IMR-90 (cell line): Measurements from ENCODE around the gene AJUBA. TPM values are rescaled to one million over a fixed set of nuclear protein-coding genes. Genes with fewer than 3 reads are reported as not detected.

Experiments
- ATAC-seq: fragments of 200-7000 bp; cut with Tn5 transposase; 2 replicates; pipeline ENCODE4 v1.9.1; 2020; ENCODE audit warnings: low read depth, mild to moderate bottlenecking, moderate library complexity
- BruUV-seq: library from RNA; stranded (reverse); fragments of 400-500 nt; replicated peaks from 2 replicates; lab custom pipeline; 2021; lab: Mats Ljungman, UMichigan
- CTCF ChIA-PET: fragments of 300-600 bp; formaldehyde crosslinking; extraction: SDS; loops from one replicate; lab custom pipeline; 2021; ENCODE audit warnings: antibody characterized with exemption; lab: Yijun Ruan, JAX
- POLR2A ChIA-PET: fragments of 300-600 bp; sonication (Branson Sonifier 250); formaldehyde crosslinking; loops from one replicate; lab custom pipeline; 2022; ENCODE audit warnings: antibody characterized with exemption; ENCODE audit not compliant: unreplicated experiment; lab: Charles Lee
- DNase-seq: peaks from one replicate; pipeline ENCODE4 v3.0.0; 2013
- H2AFZ ChIP-seq: replicated peaks from 2 replicates; pipeline ENCODE3; 2013; ENCODE audit warnings: low read length, mild to moderate bottlenecking; ENCODE audit not compliant: poor library complexity
- H2AK5ac ChIP-seq: 2 replicates; pipeline ENCODE4 v1.6.1; 2013; ENCODE audit warnings: low read depth, low read length, inconsistent platforms
- H2AK9ac ChIP-seq: replicated peaks from 2 replicates; pipeline ENCODE3; 2013; ENCODE audit warnings: mild to moderate bottlenecking, low read depth, low read length, moderate library complexity; ENCODE audit not compliant: poor library complexity
- H2BK120ac ChIP-seq: 2 replicates; pipeline ENCODE4 v1.6.1; 2013; ENCODE audit warnings: low read depth, low read length, inconsistent platforms
- H2BK15ac ChIP-seq: 3 replicates; pipeline ENCODE4 v1.6.1; 2013; ENCODE audit warnings: low read depth, low read length, inconsistent platforms
- H2BK20ac ChIP-seq: 2 replicates; pipeline ENCODE4 v1.6.1; 2013; ENCODE audit warnings: low read depth, mild to moderate bottlenecking, inconsistent platforms, low read length, moderate library complexity
- H2BK5ac ChIP-seq: 2 replicates; pipeline ENCODE4 v1.6.1; 2013; ENCODE audit warnings: mild to moderate bottlenecking, low read depth, low read length, inconsistent platforms; ENCODE audit not compliant: poor library complexity, severe bottlenecking
- H3K14ac ChIP-seq: replicated peaks from 2 replicates; pipeline ENCODE4 v1.6.1; 2013; ENCODE audit warnings: low read depth, low read length, inconsistent platforms
- H3K18ac ChIP-seq: 2 replicates; pipeline ENCODE4 v1.6.1; 2013; ENCODE audit warnings: low read depth, low read length, control low read depth
- H3K23ac ChIP-seq: 2 replicates; pipeline ENCODE4 v1.6.1; 2013; ENCODE audit warnings: low read depth, low read length, inconsistent platforms
- H3K27ac ChIP-seq: 2 replicates; pipeline ENCODE4 v1.5.1; 2013; ENCODE audit warnings: mild to moderate bottlenecking, control low read depth, low read length; ENCODE audit not compliant: insufficient read depth
- H3K27me3 ChIP-seq: 2 replicates; pipeline ENCODE4 v1.6.1; 2013; ENCODE audit warnings: low read length; ENCODE audit not compliant: control insufficient read depth, insufficient read depth
- H3K36me3 ChIP-seq: 2 replicates; pipeline ENCODE4 v1.6.1; 2013; ENCODE audit warnings: low read length, mixed read lengths; ENCODE audit not compliant: control insufficient read depth, insufficient read depth
- H3K4ac ChIP-seq: 2 replicates; pipeline ENCODE4 v1.6.1; 2013; ENCODE audit warnings: low read depth, low read length, inconsistent platforms
- H3K4me1 ChIP-seq: 2 replicates; pipeline ENCODE4 v1.6.1; 2013; ENCODE audit warnings: low read length, mixed read lengths; ENCODE audit not compliant: control insufficient read depth, insufficient read depth
- H3K4me2 ChIP-seq: 2 replicates; pipeline ENCODE4 v1.6.1; 2013; ENCODE audit warnings: low read depth, mild to moderate bottlenecking, control low read depth, low read length, moderate library complexity
- H3K4me3 ChIP-seq: 2 replicates; pipeline ENCODE4 v1.5.1; 2013; ENCODE audit warnings: low read depth, mild to moderate bottlenecking, control low read depth, low read length, moderate library complexity; ENCODE audit not compliant: insufficient read depth
- H3K56ac ChIP-seq: 2 replicates; pipeline ENCODE4 v1.6.1; 2013; ENCODE audit warnings: low read length, inconsistent platforms; ENCODE audit not compliant: insufficient read depth; ENCODE audit errors: extremely low read depth
- H3K79me1 ChIP-seq, 2 experiments: 2 replicates each; pipeline ENCODE4 v1.6.1; 2013; ENCODE audit warnings: low read length in 2 of 2, inconsistent platforms in 1 of 2, low read depth in 1 of 2
- H3K9ac ChIP-seq: 2 replicates; pipeline ENCODE4 v1.6.1; 2013; ENCODE audit warnings: low read depth, low read length, control low read depth
- H3K9me1 ChIP-seq: 2 replicates; pipeline ENCODE4 v1.6.1; 2013; ENCODE audit warnings: low read length, inconsistent platforms; ENCODE audit not compliant: insufficient read depth
- H3K9me3 ChIP-seq: 2 replicates; pipeline ENCODE4 v1.6.1; 2013; ENCODE audit warnings: low read length; ENCODE audit not compliant: control insufficient read depth, insufficient read depth
- H4K20me1 ChIP-seq: 2 replicates; pipeline ENCODE4 v1.6.1; 2013; ENCODE audit warnings: low read length, inconsistent platforms; ENCODE audit not compliant: insufficient read depth
- H4K5ac ChIP-seq: 2 replicates; pipeline ENCODE4 v1.6.1; 2013; ENCODE audit warnings: mild to moderate bottlenecking, low read depth, low read length, control low read depth
- H4K8ac ChIP-seq, 2 experiments: 2 replicates each; pipeline ENCODE4 v1.6.1; 2013; ENCODE audit warnings: low read depth in 2 of 2, low read length in 2 of 2, control low read depth in 1 of 2, inconsistent platforms in 1 of 2
- H4K91ac ChIP-seq: 2 replicates; pipeline ENCODE4 v1.6.1; 2013; ENCODE audit warnings: low read depth, low read length, inconsistent platforms; ENCODE audit not compliant: insufficient read depth
- BHLHE40 ChIP-seq: fragments of 150-350 bp; IDR thresholded peaks from 2 replicates; pipeline ENCODE4 v1.6.1; 2016; ENCODE audit warnings: mild to moderate bottlenecking, low read depth, low read length
- CEBPB ChIP-seq: IDR thresholded peaks from 2 replicates; pipeline ENCODE4 v1.6.1; 2012; ENCODE audit warnings: low read depth, low read length, improper control_type of control experiment
- CHD1 ChIP-seq: IDR thresholded peaks from 2 replicates; pipeline ENCODE4 v1.6.1; 2012; ENCODE audit warnings: low read depth, low read length, improper control_type of control experiment
- ELK1 ChIP-seq: fragments of 150-350 bp; IDR thresholded peaks from 2 replicates; pipeline ENCODE4 v1.6.1; 2016; ENCODE audit warnings: low read depth, mild to moderate bottlenecking, low read length, moderate library complexity, borderline replicate concordance
- MAFK ChIP-seq: IDR thresholded peaks from 2 replicates; pipeline ENCODE4 v1.6.1; 2012; ENCODE audit warnings: low read depth, low read length, improper control_type of control experiment
- MAZ ChIP-seq: IDR thresholded peaks from 2 replicates; pipeline ENCODE4 v1.6.1; 2012; ENCODE audit warnings: low read depth, mild to moderate bottlenecking, low read length, improper control_type of control experiment, moderate library complexity, borderline replicate concordance
- MXI1 ChIP-seq: IDR thresholded peaks from 2 replicates; pipeline ENCODE4 v1.6.1; 2012; ENCODE audit warnings: low read depth, mild to moderate bottlenecking, low read length, moderate library complexity, borderline replicate concordance
- NFE2L2 ChIP-seq: fragments of 150-350 bp; IDR thresholded peaks from 2 replicates; pipeline ENCODE4 v1.6.1; 2016; ENCODE audit warnings: low read depth, mild to moderate bottlenecking, low read length
- POLR2A ChIP-seq: IDR thresholded peaks from 2 replicates; pipeline ENCODE4 v1.6.1; 2012; ENCODE audit warnings: mild to moderate bottlenecking, low read depth, low read length
- RAD21 ChIP-seq: IDR thresholded peaks from 2 replicates; pipeline ENCODE4 v1.6.1; 2012; ENCODE audit warnings: low read length, improper control_type of control experiment
- RCOR1 ChIP-seq: IDR thresholded peaks from 2 replicates; pipeline ENCODE4 v1.6.1; 2012; ENCODE audit warnings: mild to moderate bottlenecking, low read length, improper control_type of control experiment; ENCODE audit not compliant: insufficient replicate concordance
- RFX5 ChIP-seq: IDR thresholded peaks from 2 replicates; pipeline ENCODE4 v1.8.0; 2012; ENCODE audit warnings: low read depth, mild to moderate bottlenecking, low read length, moderate library complexity
- SMC3 ChIP-seq: fragments of 150-350 bp; IDR thresholded peaks from 2 replicates; pipeline ENCODE4 v1.6.1; 2016; ENCODE audit warnings: low read depth, mild to moderate bottlenecking, antibody characterized with exemption, low read length, moderate library complexity
- whole genome bisulfite sequencing, 2 experiments: methylation state at CpG; one replicate each; pipeline versions ENCODE4 v1.1.5 to v1.1.7; 2013; ENCODE audit warnings: missing lambda C conversion rate in 2 of 2; ENCODE audit not compliant: insufficient read length in 1 of 2; ENCODE audit errors: extremely low coverage in 2 of 2; 5-methylcytosine and 5-hydroxymethylcytosine counted together
- dilution Hi-C: fragments of 300-500 bp; cut with HindIII; formaldehyde crosslinking; loops from one replicate; pipeline ENCODE4 v1.14.3; 2018; ENCODE audit warnings: low sequenced_read_pairs; ENCODE audit not compliant: unreplicated experiment
- in situ Hi-C: fragments of 300-500 bp; cut with MboI; formaldehyde crosslinking; loops from 3 replicates; pipeline ENCODE4 v1.14.3; 2019; ENCODE audit warnings: low sequenced_read_pairs, inconsistent platforms, mixed read lengths
- intact Hi-C: fragments of 100-400 bp; cut with micrococcal nuclease; formaldehyde crosslinking; loops from 2 replicates; pipeline ENCODE4 v1.10.0; 2022
- polyA plus RNA-seq, 3 experiments: library from polyadenylated mRNA; depleted of rRNA; stranded (reverse); fragments of >200 nt; gene quantifications; 2 replicates each; pipeline ENCODE4 v1.2.3, GENCODE V29; 2012; ENCODE audit warnings: low replicate concordance in 1 of 3
- total RNA-seq: library from RNA; depleted of rRNA; stranded (reverse); fragments of >200 nt; gene quantifications from 2 replicates; pipeline ENCODE4 v1.2.3, GENCODE V29; 2012
- TF ChIP-seq, protein P1 (sequence below): fragments of 150-350 bp; IDR thresholded peaks from 2 replicates; pipeline ENCODE4 v1.6.1; 2017; ENCODE audit warnings: mild to moderate bottlenecking, antibody characterized with exemption, low read length, low read depth
- TF ChIP-seq, protein P2 (sequence below): conservative IDR thresholded peaks from 2 replicates; pipeline ENCODE4 v1.5.1; 2012; ENCODE audit warnings: mild to moderate bottlenecking, low read depth, low read length, improper control_type of control experiment

The AJUBA gene
- total and polyA plus RNA-seq, 2 of the 4 experiments (the other 2 are of a cell fraction) = 46.4 to 67.6 TPM

- Histone ChIP-seq H3K27ac (no peak overlapping the region), H3K18ac (no peak overlapping the region), H3K4ac (no peak overlapping the region), H3K9ac (no peak overlapping the region), H3K23ac (no peak overlapping the region), H2BK15ac (no peak overlapping the region), H3K14ac (0 out of 2 replicates have a peak overlapping the region, but pooled peaks have one; percentile 58), H4K91ac (no peak overlapping the region), H3K79me1 (no peaks in the 10 kb centered on the region), H4K8ac (peak overlapping the region in 1 of 2 experiments; percentile 63; a peak in 1 of 4 replicates), H2BK20ac (0 out of 2 replicates have a peak overlapping the region, but pooled peaks have one; percentile 8), H2AFZ (peak overlapping the region; percentile 83), H3K27me3 (no peaks in the 10 kb centered on the region; the same call in 1 of the 2 replicates), H3K36me3 (no peaks in the 10 kb centered on the region), H3K9me1 (no peaks in the 10 kb centered on the region; the same call in 1 of the 2 replicates), H3K4me2 (no peak overlapping the region), H2AK9ac (no peak overlapping the region), H3K4me1 (peaks cover 4% of the 10 kb centered on the region), H2BK5ac (no peak overlapping the region), H2AK5ac (peak overlapping the region; percentile 14; the same call in 1 of the 2 replicates), H3K9me3 (no peaks in the 10 kb centered on the region), H3K56ac (no peak overlapping the region), H4K5ac (no peak overlapping the region), H2BK120ac (0 out of 2 replicates have a peak overlapping the region, but pooled peaks have one; percentile 37), H4K20me1 (no peaks in the 10 kb centered on the region), H3K4me3 (no peak overlapping the region)
- dilution Hi-C loops (no loop called here), in situ Hi-C loops (loop anchor here (5.0 kb wide), 1 partner anchor 57 kb away; no protein-coding TSS in a partner anchor), intact Hi-C loops (loop anchor here (1.0 kb wide), 1 partner anchor 63 kb away; no protein-coding TSS in a partner anchor)
- no TSS peak for BruUV-seq
- DNase-seq (peak; percentile 48), ATAC-seq (peak; percentile 94)
- no CpG with 5 or more reads among the region's 4 CpGs for WGBS, 2 experiments
- ChIA-PET POLR2A (interaction anchor here (0.7 to 1.2 kb wide), 4 partner anchors 13 to 76 kb away, joined by 3 to 11 read pairs (median 6); no protein-coding TSS in a partner anchor), CTCF (interaction anchor here (0.6 to 3.2 kb wide), 17 partner anchors 8 to 114 kb away, joined by 3 to 20 read pairs (median 5); partner anchors contain the start of gene CDH24)
- TF ChIP-seq MXI1 (no peak), MAZ (no peak), POLR2A (no peak), RFX5 (no peak), RCOR1 (no peak), MAFK (no peak), CEBPB (no peak), NFE2L2 (no peak), RAD21 (peak; percentile 71), ELK1 (no peak), SMC3 (peak; percentile 64), CHD1 (no peak), BHLHE40 (no peak)
- TF ChIP-seq, protein P1, sequence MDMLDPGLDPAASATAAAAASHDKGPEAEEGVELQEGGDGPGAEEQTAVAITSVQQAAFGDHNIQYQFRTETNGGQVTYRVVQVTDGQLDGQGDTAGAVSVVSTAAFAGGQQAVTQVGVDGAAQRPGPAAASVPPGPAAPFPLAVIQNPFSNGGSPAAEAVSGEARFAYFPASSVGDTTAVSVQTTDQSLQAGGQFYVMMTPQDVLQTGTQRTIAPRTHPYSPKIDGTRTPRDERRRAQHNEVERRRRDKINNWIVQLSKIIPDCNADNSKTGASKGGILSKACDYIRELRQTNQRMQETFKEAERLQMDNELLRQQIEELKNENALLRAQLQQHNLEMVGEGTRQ = no peak
- TF ChIP-seq, protein P2, sequence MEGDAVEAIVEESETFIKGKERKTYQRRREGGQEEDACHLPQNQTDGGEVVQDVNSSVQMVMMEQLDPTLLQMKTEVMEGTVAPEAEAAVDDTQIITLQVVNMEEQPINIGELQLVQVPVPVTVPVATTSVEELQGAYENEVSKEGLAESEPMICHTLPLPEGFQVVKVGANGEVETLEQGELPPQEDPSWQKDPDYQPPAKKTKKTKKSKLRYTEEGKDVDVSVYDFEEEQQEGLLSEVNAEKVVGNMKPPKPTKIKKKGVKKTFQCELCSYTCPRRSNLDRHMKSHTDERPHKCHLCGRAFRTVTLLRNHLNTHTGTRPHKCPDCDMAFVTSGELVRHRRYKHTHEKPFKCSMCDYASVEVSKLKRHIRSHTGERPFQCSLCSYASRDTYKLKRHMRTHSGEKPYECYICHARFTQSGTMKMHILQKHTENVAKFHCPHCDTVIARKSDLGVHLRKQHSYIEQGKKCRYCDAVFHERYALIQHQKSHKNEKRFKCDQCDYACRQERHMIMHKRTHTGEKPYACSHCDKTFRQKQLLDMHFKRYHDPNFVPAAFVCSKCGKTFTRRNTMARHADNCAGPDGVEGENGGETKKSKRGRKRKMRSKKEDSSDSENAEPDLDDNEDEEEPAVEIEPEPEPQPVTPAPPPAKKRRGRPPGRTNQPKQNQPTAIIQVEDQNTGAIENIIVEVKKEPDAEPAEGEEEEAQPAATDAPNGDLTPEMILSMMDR = peak; percentile 71
These were observed 12.5 kb upstream of the AJUBA start for GRCh38 chr14:22994762-22995275.
